IPS-20b (cell line): Measurements from ENCODE around the gene KHDC1.
"Not testable (repeated sequence)": the region's sequence is repeated elsewhere in the genome, so short reads cannot be mapped to it uniquely, and the experiment has no call there.

Experiments used
- H3K27ac ChIP-seq: one replicate; pipeline ENCODE4 v1.5.1; 2013; ENCODE audit warnings: low read length
- H3K27me3 ChIP-seq: 2 replicates; pipeline ENCODE4 v1.6.1; 2013; ENCODE audit warnings: mild to moderate bottlenecking, low read length, inconsistent platforms; ENCODE audit not compliant: insufficient read depth
- H3K36me3 ChIP-seq: 2 replicates; pipeline ENCODE4 v1.6.1; 2013; ENCODE audit warnings: low read depth, mild to moderate bottlenecking, inconsistent platforms, low read length, moderate library complexity; ENCODE audit not compliant: insufficient read depth
- H3K4me1 ChIP-seq: 2 replicates; pipeline ENCODE4 v1.6.1; 2013; ENCODE audit warnings: mild to moderate bottlenecking, control low read depth, inconsistent platforms, low read length, moderate library complexity; ENCODE audit not compliant: insufficient read depth
- H3K4me3 ChIP-seq: 2 replicates; pipeline ENCODE4 v1.5.1; 2013; ENCODE audit warnings: mild to moderate bottlenecking, low read length, inconsistent platforms
- H3K9ac ChIP-seq: 2 replicates; pipeline ENCODE4 v1.6.1; 2013; ENCODE audit warnings: low read depth, mild to moderate bottlenecking, inconsistent platforms, low read length, moderate library complexity
- H3K9me3 ChIP-seq: 2 replicates; pipeline ENCODE4 v1.6.1; 2013; ENCODE audit warnings: mild to moderate bottlenecking, low read depth, low read length, inconsistent platforms; ENCODE audit not compliant: insufficient read depth

Gene KHDC1

DNA sequence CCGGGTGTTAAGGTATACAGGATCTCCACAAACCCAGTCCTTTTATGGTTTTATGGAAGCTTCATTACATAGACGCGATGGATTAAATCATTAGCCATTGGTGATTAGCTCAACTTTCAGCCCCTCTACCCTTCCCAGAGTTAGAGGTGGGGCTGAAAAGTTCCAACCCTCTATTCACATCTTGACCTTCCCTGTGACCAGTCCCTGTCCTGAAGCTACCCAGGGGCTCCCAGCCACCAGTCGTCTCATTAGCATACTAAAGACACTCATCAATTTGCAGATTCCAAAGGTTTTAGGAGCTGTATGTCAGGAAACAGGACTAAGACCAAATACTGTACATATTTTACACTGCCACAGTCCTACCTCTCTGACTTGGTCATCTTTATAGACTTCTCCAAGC, 58.7 kb downstream of the KHDC1 start:
- H3K36me3 ChIP-seq = no peaks in the 10 kb centered on the region
- no peak overlapping the region for H3K4me3 ChIP-seq
- no peak overlapping the region for H3K27ac ChIP-seq
- H3K27me3 ChIP-seq = no peaks in the 10 kb centered on the region
- H3K9me3 ChIP-seq = peaks cover 9% of the 10 kb centered on the region; the same call in 1 of the 2 replicates
- H3K9ac ChIP-seq = no peak overlapping the region
- peaks cover 6% of the 10 kb centered on the region for H3K4me1 ChIP-seq

GRCh38 chr6:73203098-73203497, 59.9 kb downstream of the KHDC1 start:
- peaks cover 9% of the 10 kb centered on the region; the same call in 1 of the 2 replicates for H3K9me3 ChIP-seq
- no peaks in the 10 kb centered on the region for H3K27me3 ChIP-seq
- peaks cover 6% of the 10 kb centered on the region for H3K4me1 ChIP-seq
- no peak overlapping the region for H3K4me3 ChIP-seq
- H3K27ac ChIP-seq = no peak overlapping the region
- H3K9ac ChIP-seq = no peak overlapping the region
- no peaks in the 10 kb centered on the region for H3K36me3 ChIP-seq

DNA sequence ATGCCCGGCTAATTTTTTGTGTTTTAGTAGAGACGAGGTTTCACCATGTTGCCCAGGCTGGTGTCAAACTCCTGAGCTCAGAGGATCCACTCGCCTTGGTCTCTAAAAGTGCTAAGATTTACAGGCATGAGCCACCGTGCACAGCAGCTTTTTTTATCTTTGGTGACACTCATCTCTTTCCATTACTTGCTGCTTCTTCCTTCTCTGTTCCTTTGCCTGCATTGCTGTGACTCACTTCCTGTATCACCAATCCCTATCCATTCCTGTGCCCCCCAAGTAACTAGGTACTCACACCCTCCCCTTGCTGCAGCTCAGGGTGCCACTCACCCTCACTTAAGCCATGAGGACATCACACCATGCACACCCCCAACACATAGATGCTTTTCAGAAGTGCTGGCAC, 62.3 kb downstream of the KHDC1 start:
- Histone ChIP-seq H3K27ac (no peak overlapping the region), H3K4me1 (peaks cover 11% of the 10 kb centered on the region), H3K9me3 (no peaks in the 10 kb centered on the region), H3K36me3 (no peaks in the 10 kb centered on the region), H3K27me3 (no peaks in the 10 kb centered on the region), H3K9ac (no peak overlapping the region), H3K4me3 (no peak overlapping the region)

DNA sequence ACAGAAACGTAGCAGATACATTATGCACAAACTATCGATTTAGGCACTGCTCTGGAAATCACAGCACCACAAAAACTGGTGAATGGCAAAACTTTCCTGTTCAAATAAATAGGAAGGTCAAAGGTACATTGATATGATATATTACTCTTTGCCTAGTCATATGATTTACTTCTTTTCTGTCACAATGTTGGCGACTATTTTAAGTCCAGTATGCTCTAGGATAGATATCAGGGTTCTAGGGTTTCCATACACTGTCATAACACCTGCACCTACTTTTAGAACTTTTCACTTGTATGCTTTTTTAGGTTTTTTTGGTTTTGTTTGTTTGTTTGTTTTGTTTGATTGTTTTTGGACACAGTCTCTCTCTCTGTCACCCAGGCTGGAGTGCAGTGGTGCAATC, 62.7 kb downstream of the KHDC1 start:
- H3K27me3 ChIP-seq = no peaks in the 10 kb centered on the region
- H3K27ac ChIP-seq = no peak overlapping the region
- no peak overlapping the region for H3K4me3 ChIP-seq
- H3K9ac ChIP-seq = no peak overlapping the region
- H3K36me3 ChIP-seq = no peaks in the 10 kb centered on the region
- H3K4me1 ChIP-seq = peaks cover 11% of the 10 kb centered on the region
- H3K9me3 ChIP-seq = no peaks in the 10 kb centered on the region

GRCh38 chr6:73194744-73195143, 68.3 kb downstream of the KHDC1 start:
- Histone ChIP-seq H3K9ac (no peak overlapping the region), H3K36me3 (no peaks in the 10 kb centered on the region), H3K4me1 (peaks cover 5% of the 10 kb centered on the region; the same call in 1 of the 2 replicates), H3K27ac (no peak overlapping the region), H3K9me3 (no peaks in the 10 kb centered on the region), H3K4me3 (no peak overlapping the region), H3K27me3 (no peaks in the 10 kb centered on the region)

- not testable (repeated sequence) for H3K36me3 ChIP-seq, H3K9me3 ChIP-seq, H3K27me3 ChIP-seq, H3K4me3 ChIP-seq, H3K27ac ChIP-seq, H3K4me1 ChIP-seq, H3K9ac ChIP-seq
These were observed 69.7 kb downstream of the KHDC1 start for GRCh38 chr6:73193302-73193701.
